Smooth muscle cell (in vitro differentiated cells): ENCODE measurements around the gene DYNC1I1. TPM values are rescaled to one million over a fixed set of nuclear protein-coding genes. Genes with fewer than 3 reads are reported as not detected.

Experiments
- DNase-seq: peaks from one replicate; lab custom pipeline; 2025; ENCODE audit not compliant: unreplicated experiment; lab: John Stamatoyannopoulos, UW
- H2AFZ ChIP-seq: fragments of 200-600 bp; sonication (generic); 2 replicates; pipeline ENCODE4 v1.6.0; 2016; ENCODE audit warnings: antibody characterized with exemption, low read depth, mild to moderate bottlenecking
- H3F3A ChIP-seq: fragments of 200-600 bp; sonication (generic); 2 replicates; pipeline ENCODE4 v1.6.0; 2017; ENCODE audit warnings: antibody characterized with exemption, low read depth
- H3K27ac ChIP-seq: fragments of 200-600 bp; sonication (generic); 2 replicates; pipeline ENCODE4 v1.5.1; 2016; ENCODE audit warnings: low read depth, mild to moderate bottlenecking
- H3K27me3 ChIP-seq: fragments of 200-600 bp; sonication (generic); 2 replicates; pipeline ENCODE4 v1.6.1; 2016; ENCODE audit warnings: low read depth, mild to moderate bottlenecking
- H3K36me3 ChIP-seq: fragments of 200-600 bp; sonication (generic); 2 replicates; pipeline ENCODE4 v1.5.1; 2016; ENCODE audit warnings: low read depth
- H3K4me1 ChIP-seq: fragments of 200-600 bp; sonication (generic); 2 replicates; pipeline ENCODE4 v1.5.1; 2016; ENCODE audit warnings: low read depth
- H3K4me2 ChIP-seq: fragments of 200-600 bp; sonication (generic); 2 replicates; pipeline ENCODE4 v1.6.0; 2016; ENCODE audit warnings: mild to moderate bottlenecking
- H3K4me3 ChIP-seq: fragments of 200-600 bp; sonication (generic); 2 replicates; pipeline ENCODE4 v1.5.1; 2016; ENCODE audit warnings: mild to moderate bottlenecking
- H3K79me2 ChIP-seq: fragments of 200-600 bp; sonication (generic); 2 replicates; pipeline ENCODE4 v1.6.0; 2016; ENCODE audit warnings: low read depth, mild to moderate bottlenecking
- H3K9ac ChIP-seq: fragments of 200-600 bp; sonication (generic); 2 replicates; pipeline ENCODE4 v1.6.0; 2016; ENCODE audit warnings: low read depth
- H3K9me3 ChIP-seq: fragments of 200-600 bp; sonication (generic); replicated peaks from 2 replicates; pipeline ENCODE4 v1.5.1; 2016; ENCODE audit warnings: low read depth
- H4K20me1 ChIP-seq: fragments of 200-600 bp; sonication (generic); 2 replicates; pipeline ENCODE4 v1.6.0; 2016; ENCODE audit warnings: low read depth
- WGBS: methylation state at CpG from one replicate; pipeline ENCODE4 v1.1.7; 2016; ENCODE audit warnings: low lambda C conversion rate; 5-methylcytosine and 5-hydroxymethylcytosine counted together
- polyA plus RNA-seq: library from polyadenylated mRNA; unstranded; fragments of >200 nt; fragmentation: Nextera tagmentation; extraction: Ambion mirVana; gene quantifications from 2 replicates; pipeline ENCODE4 v1.2.1, GENCODE V29; 2016
- total RNA-seq: library from RNA; depleted of rRNA; stranded (reverse); fragments of >200 nt; gene quantifications from 2 replicates; pipeline ENCODE4 v1.2.3, GENCODE V29; 2014
- TF ChIP-seq, protein P1 (sequence below): fragments of 200-600 bp; sonication (generic); IDR thresholded peaks from 2 replicates; pipeline ENCODE4 v1.5.1; 2017; ENCODE audit warnings: borderline replicate concordance, mild to moderate bottlenecking, antibody characterized with exemption; ENCODE audit not compliant: insufficient read depth, poor library complexity, severe bottlenecking

Gene DYNC1I1
- total and polyA plus RNA-seq, 2 experiments from 2014 or later, result 1.1 to 2.4 TPM

DNA sequence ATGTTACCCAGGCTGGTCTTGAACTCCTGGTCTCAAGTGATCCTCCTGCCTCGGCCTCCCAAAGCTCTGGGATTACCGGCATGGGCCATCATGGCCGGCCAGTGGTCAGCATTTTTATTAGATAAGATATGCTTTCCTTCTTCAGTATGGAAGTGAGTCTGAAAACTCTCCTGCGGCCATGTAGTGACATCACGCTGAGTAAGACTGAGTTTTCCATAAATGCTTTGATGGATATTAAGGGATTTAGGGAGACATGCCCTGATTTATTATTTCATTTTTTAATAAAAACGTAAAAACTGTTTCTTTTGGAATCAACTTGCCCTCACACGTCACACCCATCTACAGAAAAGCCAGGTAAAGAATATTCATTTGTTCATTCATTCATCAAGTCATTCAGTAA is 48.4 kb downstream of the DYNC1I1 start:
- Histone ChIP-seq H3K36me3 (no peaks in the 10 kb centered on the region), H2AFZ (no peak overlapping the region), H3K9ac (no peak overlapping the region), H4K20me1 (no peaks in the 10 kb centered on the region), H3K9me3 (no peaks in the 10 kb centered on the region), H3K4me2 (no peak overlapping the region), H3K79me2 (no peaks in the 10 kb centered on the region), H3F3A (no peaks in the 10 kb centered on the region), H3K27me3 (no peaks in the 10 kb centered on the region), H3K4me3 (no peak overlapping the region), H3K4me1 (no peaks in the 10 kb centered on the region), H3K27ac (no peak overlapping the region)
- WGBS, result 84% methylated on average over 7 of the region's 7 CpGs
- TF ChIP-seq, protein P1, sequence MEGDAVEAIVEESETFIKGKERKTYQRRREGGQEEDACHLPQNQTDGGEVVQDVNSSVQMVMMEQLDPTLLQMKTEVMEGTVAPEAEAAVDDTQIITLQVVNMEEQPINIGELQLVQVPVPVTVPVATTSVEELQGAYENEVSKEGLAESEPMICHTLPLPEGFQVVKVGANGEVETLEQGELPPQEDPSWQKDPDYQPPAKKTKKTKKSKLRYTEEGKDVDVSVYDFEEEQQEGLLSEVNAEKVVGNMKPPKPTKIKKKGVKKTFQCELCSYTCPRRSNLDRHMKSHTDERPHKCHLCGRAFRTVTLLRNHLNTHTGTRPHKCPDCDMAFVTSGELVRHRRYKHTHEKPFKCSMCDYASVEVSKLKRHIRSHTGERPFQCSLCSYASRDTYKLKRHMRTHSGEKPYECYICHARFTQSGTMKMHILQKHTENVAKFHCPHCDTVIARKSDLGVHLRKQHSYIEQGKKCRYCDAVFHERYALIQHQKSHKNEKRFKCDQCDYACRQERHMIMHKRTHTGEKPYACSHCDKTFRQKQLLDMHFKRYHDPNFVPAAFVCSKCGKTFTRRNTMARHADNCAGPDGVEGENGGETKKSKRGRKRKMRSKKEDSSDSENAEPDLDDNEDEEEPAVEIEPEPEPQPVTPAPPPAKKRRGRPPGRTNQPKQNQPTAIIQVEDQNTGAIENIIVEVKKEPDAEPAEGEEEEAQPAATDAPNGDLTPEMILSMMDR, result no peak
- no peak for DNase-seq

DNA sequence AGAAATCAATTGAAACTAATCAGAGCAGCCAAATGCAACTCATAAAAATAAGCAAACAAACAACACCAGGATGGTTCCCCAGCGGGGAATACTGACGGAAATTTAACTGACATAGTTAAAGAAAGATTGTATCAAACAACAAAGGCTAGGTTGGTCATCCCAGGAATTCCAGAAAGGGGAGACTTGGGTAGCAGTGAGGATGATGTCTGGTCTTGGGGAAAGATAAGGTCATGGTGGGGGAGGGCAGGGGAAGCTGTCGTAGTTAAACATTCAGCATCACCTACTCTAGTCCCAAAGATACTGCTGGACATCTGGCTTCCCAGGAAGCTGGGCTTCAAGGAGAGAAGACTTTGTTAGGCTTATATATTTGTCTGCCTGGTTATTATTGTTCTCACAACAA is 50.4 kb downstream of the DYNC1I1 start:
- 43% methylated on average over 3 of the region's 3 CpGs for WGBS
- no peaks in the 10 kb centered on the region for H3F3A ChIP-seq
- H3K27me3 ChIP-seq, result no peaks in the 10 kb centered on the region
- H4K20me1 ChIP-seq, result no peaks in the 10 kb centered on the region
- TF ChIP-seq, protein P1, result no peak
- H3K4me1 ChIP-seq, result no peaks in the 10 kb centered on the region
- no peak overlapping the region for H3K4me3 ChIP-seq
- no peak overlapping the region for H3K27ac ChIP-seq
- H3K9ac ChIP-seq, result no peak overlapping the region
- no peaks in the 10 kb centered on the region for H3K9me3 ChIP-seq
- no peak overlapping the region for H2AFZ ChIP-seq
- H3K36me3 ChIP-seq, result no peaks in the 10 kb centered on the region
- no peaks in the 10 kb centered on the region for H3K79me2 ChIP-seq
- H3K4me2 ChIP-seq, result no peak overlapping the region
- DNase-seq, result no peak

DNA sequence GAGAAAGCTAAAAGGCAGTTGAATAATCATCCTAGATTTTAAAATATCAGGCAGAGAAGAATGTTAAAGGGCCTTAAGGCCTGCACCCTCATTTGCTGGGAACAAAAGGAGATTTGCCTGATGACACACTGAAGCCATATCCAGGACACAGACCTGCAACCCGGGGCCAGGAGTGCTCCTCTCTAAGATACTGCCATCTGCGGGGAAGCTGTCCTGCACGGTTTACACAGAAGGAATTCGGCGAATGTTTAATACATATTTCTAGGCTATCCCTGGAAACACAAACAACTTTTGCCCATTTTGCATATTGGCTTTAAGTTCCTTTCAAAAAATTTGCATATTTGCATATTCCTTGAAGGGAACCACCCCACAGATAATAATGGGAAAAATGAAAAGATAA is 52.3 kb downstream of the DYNC1I1 start:
- H3F3A ChIP-seq, result no peaks in the 10 kb centered on the region
- H3K4me2 ChIP-seq, result no peak overlapping the region
- H3K79me2 ChIP-seq, result no peaks in the 10 kb centered on the region
- no peaks in the 10 kb centered on the region for H3K27me3 ChIP-seq
- H3K4me1 ChIP-seq, result no peaks in the 10 kb centered on the region
- 91% methylated on average over 5 of the region's 5 CpGs for WGBS
- no peaks in the 10 kb centered on the region for H3K9me3 ChIP-seq
- no peak overlapping the region for H3K27ac ChIP-seq
- H3K9ac ChIP-seq, result no peak overlapping the region
- no peak overlapping the region for H3K4me3 ChIP-seq
- no peaks in the 10 kb centered on the region for H3K36me3 ChIP-seq
- no peak overlapping the region for H2AFZ ChIP-seq
- no peak for DNase-seq
- no peaks in the 10 kb centered on the region for H4K20me1 ChIP-seq
- TF ChIP-seq, protein P1, result no peak
